Uterus (tissue), 2 donors: Measurements from ENCODE around the gene BEND7.

Experiments
- POLR2A ChIP-seq, 2 donors: fragments of 450-650 bp; IDR thresholded peaks; one replicate each; pipeline ENCODE4 v1.6.1; 2016; ENCODE audit warnings: antibody characterized with exemption in 2 of 2, mild to moderate bottlenecking in 1 of 2, moderate library complexity in 1 of 2
- TF ChIP-seq, protein P1 (sequence below), 4 experiments: fragments of 200-600 bp in 2 of 4; fragments of 450-650 bp in 2 of 4; sonication (generic) in 2 of 4; IDR thresholded peaks; one replicate each; pipeline ENCODE4 v1.5.1; 2016 to 2019; ENCODE audit warnings: antibody characterized with exemption in 4 of 4, mild to moderate bottlenecking in 2 of 4, moderate library complexity in 1 of 4

DNA sequence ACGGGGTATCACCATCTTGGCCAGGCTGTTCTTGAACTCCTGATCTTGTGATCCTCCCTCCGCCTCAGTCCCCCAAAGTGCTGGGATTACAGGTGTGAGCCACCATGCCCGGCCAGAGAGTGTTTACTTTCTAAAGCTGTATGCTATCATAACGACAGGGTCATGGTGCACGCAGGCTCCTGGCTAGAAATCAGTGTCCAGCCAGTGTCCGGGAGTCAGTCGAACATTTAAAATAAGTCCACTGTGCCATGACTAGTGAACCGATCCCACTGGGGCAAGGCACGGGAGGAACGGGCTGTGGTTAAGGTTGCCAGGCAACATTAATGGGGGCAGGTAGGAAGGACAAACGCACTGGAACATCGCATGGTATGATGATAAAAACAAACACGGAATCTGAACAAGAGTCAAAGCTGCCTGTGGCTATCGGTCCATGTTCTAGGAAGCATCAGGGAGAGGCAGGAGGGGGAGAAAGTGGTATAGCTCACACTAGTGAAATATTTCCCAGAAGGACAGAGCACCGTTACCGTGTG lies 91.7 kb downstream of the BEND7 start:
- no peak for TF ChIP-seq POLR2A (IDR thresholded peaks at IDR 0.05)
- TF ChIP-seq, protein P1, sequence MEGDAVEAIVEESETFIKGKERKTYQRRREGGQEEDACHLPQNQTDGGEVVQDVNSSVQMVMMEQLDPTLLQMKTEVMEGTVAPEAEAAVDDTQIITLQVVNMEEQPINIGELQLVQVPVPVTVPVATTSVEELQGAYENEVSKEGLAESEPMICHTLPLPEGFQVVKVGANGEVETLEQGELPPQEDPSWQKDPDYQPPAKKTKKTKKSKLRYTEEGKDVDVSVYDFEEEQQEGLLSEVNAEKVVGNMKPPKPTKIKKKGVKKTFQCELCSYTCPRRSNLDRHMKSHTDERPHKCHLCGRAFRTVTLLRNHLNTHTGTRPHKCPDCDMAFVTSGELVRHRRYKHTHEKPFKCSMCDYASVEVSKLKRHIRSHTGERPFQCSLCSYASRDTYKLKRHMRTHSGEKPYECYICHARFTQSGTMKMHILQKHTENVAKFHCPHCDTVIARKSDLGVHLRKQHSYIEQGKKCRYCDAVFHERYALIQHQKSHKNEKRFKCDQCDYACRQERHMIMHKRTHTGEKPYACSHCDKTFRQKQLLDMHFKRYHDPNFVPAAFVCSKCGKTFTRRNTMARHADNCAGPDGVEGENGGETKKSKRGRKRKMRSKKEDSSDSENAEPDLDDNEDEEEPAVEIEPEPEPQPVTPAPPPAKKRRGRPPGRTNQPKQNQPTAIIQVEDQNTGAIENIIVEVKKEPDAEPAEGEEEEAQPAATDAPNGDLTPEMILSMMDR (IDR thresholded peaks at IDR 0.05): no peak
